Measurements from ENCODE around the gene NFIA.

GRCh38 chr1:61498342-61498741, 416.0 kb downstream of the NFIA start:
- no peak for TF ChIP-seq CTCF (conservative IDR thresholded peaks at IDR 0.05; ENCODE audit: low read length)
- no peak for TF ChIP-seq EZH2phosphoT487 (IDR thresholded peaks at IDR 0.05; ENCODE audit: borderline replicate concordance)

All from Loucy (cell line).